Neural crest cell (in vitro differentiated cells): ENCODE measurements around the gene GATA3. TPM values are rescaled to one million over a fixed set of nuclear protein-coding genes. Genes with fewer than 3 reads are reported as not detected.

Experiments used
- DNase-seq: peaks from one replicate; pipeline ENCODE4 v3.0.0; 2021; ENCODE audit warnings: low read depth, mixed read lengths, low spot score
- H3K27ac Mint-ChIP-seq: one replicate; pipeline ENCODE4 v1.8.0; 2021; ENCODE audit warnings: mild to moderate bottlenecking, mixed read lengths; ENCODE audit not compliant: unreplicated experiment
- H3K27me3 Mint-ChIP-seq: 2 replicates; pipeline ENCODE4 v1.8.0; 2021; ENCODE audit warnings: low read depth, mild to moderate bottlenecking, mixed read lengths
- H3K36me3 Mint-ChIP-seq: 2 replicates; pipeline ENCODE4 v1.8.0; 2021; ENCODE audit warnings: low read depth, mild to moderate bottlenecking, mixed read lengths
- H3K4me1 Mint-ChIP-seq: 2 replicates; pipeline ENCODE4 v1.8.0; 2021; ENCODE audit warnings: mixed read lengths
- H3K4me3 Mint-ChIP-seq: one replicate; pipeline ENCODE4 v1.8.0; 2021; ENCODE audit warnings: mild to moderate bottlenecking, mixed read lengths
- H3K9me3 Mint-ChIP-seq: 2 replicates; pipeline ENCODE4 v1.8.0; 2021; ENCODE audit warnings: mixed read lengths
- total RNA-seq: library from RNA; stranded (reverse); gene quantifications from 2 replicates; pipeline ENCODE4 v1.2.1, GENCODE V29; 2021
- TF ChIP-seq, protein P1 (sequence below): fragments of 200-600 bp; sonication (generic); conservative IDR thresholded peaks from 2 replicates; pipeline ENCODE4 v1.5.0; 2021; ENCODE audit warnings: antibody characterized with exemption, mild to moderate bottlenecking

Gene GATA3
- total RNA-seq, 1 donor from 2014 or later = 0.35 TPM

DNA sequence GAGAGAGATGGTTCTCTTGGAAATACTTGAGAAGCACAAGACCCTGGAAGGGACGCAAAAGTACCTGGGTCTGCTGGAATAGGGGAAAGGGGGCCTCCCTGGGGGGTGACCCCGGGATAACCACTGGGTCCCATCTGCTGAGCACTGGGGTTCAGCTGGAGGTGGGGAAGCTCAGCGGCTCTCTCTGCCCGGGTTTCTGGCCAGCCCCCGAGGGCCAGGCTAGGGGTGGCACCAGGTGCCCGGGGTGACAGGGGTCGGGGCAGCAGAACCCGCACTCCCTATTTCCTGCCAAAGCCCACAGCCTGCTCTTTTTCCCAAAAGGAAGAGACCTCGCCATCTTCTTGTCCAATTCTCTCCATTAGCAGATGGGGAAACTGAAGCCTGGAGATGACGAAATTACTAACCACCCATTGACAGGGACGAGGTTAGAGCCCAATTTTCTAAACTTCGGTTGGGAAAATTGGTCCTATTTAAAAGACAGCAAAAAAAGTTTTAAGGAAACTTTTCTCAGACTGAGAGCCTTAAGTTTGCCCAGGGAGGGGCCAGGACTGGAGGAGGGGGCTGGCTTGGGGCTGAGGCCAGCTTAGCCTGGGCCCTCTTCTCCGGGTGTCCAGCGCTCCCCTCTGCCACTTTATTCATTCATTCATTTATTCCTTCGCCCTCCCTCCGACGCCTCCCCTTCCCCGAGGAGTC is 17.8 kb upstream of the GATA3 start:
- H3K36me3 Mint-ChIP-seq = peaks cover 3% of the 10 kb centered on the region
- H3K4me3 Mint-ChIP-seq = peak overlapping the region; percentile 47
- H3K4me1 Mint-ChIP-seq = peaks cover 7% of the 10 kb centered on the region
- no peak overlapping the region for H3K27ac Mint-ChIP-seq
- TF ChIP-seq, protein P1, sequence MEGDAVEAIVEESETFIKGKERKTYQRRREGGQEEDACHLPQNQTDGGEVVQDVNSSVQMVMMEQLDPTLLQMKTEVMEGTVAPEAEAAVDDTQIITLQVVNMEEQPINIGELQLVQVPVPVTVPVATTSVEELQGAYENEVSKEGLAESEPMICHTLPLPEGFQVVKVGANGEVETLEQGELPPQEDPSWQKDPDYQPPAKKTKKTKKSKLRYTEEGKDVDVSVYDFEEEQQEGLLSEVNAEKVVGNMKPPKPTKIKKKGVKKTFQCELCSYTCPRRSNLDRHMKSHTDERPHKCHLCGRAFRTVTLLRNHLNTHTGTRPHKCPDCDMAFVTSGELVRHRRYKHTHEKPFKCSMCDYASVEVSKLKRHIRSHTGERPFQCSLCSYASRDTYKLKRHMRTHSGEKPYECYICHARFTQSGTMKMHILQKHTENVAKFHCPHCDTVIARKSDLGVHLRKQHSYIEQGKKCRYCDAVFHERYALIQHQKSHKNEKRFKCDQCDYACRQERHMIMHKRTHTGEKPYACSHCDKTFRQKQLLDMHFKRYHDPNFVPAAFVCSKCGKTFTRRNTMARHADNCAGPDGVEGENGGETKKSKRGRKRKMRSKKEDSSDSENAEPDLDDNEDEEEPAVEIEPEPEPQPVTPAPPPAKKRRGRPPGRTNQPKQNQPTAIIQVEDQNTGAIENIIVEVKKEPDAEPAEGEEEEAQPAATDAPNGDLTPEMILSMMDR = no peak
- no peaks in the 10 kb centered on the region for H3K9me3 Mint-ChIP-seq
- H3K27me3 Mint-ChIP-seq = peaks cover 99% of the 10 kb centered on the region
- no peak for DNase-seq

DNA sequence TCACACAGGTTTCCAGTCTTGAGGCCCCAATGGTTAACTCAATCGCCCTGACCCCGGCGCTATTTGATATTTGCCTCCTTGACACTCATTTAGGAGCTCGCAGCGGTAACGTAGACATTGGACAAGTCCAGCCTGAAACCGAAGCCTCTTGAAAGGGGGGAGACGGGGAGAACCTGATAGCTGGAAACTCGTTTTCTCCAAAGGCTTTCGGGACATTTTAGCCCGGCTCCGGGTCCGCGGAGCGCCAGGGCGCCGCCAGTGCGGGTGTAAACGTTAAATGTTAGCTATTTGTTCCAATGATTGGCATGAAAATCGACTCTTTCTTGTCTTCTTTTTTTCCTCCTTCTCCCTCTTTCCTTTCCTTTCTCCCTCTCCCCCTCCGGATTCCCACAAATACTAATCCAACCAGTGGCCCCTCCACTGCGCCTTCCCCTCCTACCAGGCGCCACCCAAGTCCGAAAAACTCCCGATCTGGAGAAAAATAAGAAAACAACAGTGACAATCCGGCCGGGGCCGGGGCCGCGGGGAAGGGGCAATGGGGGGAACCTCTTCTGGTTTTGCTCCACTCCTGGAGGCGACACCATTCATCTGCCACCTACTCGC is 17.2 kb upstream of the GATA3 start:
- no peak for DNase-seq
- peak overlapping the region; percentile 47 for H3K4me3 Mint-ChIP-seq

DNA sequence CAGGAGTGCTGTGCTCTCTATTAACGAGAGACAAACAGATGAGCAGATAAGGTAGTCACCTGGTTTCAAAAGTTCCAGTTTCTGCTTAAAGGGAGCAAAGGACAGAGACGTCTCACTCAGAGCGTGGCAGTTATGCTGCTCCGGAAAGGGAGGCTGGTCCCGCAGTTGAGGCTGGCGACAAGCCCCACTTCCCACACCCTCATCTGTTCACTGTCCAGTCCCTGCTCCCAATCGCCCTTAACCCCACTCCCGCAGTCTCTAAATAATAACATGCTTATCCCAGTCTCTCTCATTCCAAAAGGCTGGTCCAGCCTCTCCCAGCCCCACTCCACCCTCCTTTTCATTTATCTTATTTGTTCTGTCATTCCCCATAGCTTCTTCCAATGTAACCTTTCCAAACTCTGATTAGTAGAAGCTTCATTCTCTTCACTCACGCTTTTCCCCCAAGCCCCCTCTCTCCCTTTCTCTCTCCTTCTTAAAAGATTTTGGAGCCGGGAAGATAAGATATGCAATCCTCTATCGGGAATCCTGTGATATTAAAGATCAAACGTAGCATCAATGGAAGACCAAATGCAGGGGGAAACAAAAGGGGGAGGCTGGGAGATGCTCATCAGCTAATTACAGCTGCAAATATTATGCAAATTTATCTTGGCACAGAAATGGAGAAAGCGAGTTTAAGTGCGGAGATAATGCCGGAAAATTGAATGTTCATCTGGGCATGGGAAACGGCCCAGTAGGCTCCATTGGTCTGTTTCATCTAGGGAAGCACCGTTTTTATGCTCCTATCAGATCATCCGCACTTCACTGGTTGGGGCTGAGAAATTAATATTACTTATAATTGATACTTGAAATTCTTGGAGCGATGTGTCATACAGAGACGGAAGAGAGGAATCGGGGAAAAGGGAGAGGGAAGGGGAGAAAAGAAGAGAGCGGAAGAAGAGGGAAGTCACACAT is 16.3 kb upstream of the GATA3 start:
- no peak overlapping the region for H3K4me3 Mint-ChIP-seq

More for the DNA sequence above, 17.2 kb upstream of the GATA3 start:
- Mint-ChIP-seq H3K27me3 (peaks cover 99% of the 10 kb centered on the region), H3K36me3 (peaks cover 3% of the 10 kb centered on the region), H3K9me3 (no peaks in the 10 kb centered on the region), H3K27ac (no peak overlapping the region), H3K4me1 (peaks cover 7% of the 10 kb centered on the region)
- TF ChIP-seq, protein P1 = no peak

DNA sequence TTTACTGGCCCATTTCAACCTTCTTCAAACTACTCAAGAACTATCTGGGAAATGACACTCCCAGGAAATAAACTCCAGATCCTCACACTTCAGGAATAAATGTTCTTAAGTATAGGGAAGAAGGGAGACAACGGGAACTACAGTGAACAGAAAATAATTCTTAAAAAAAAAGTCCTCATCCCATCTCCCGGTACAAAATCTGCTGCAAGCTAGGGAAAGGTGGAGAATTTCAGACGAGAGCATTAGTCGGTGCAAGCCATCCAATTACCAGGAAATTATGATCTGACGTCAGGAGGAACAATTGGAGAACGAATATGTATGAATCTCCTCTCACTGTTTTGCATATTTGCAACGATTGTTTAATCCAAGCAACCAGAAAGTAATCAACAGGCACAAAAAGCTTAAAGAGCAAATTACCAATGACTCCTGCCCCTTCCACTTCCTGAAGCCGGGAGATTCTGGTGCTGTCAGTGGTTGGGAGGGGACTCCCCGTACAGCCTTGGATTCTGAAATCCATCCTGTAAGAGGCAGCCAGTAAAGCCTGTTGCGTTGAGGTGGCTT is 15.1 kb upstream of the GATA3 start:
- no peak overlapping the region for H3K4me3 Mint-ChIP-seq
- no peak overlapping the region for H3K27ac Mint-ChIP-seq
- H3K27me3 Mint-ChIP-seq = peaks cover 99% of the 10 kb centered on the region
- peaks cover 7% of the 10 kb centered on the region for H3K4me1 Mint-ChIP-seq
- H3K9me3 Mint-ChIP-seq = no peaks in the 10 kb centered on the region
- TF ChIP-seq, protein P1 = no peak
- no peak for DNase-seq
- H3K36me3 Mint-ChIP-seq = peaks cover 3% of the 10 kb centered on the region

More for the DNA sequence above, 16.3 kb upstream of the GATA3 start:
- Mint-ChIP-seq H3K36me3 (peaks cover 3% of the 10 kb centered on the region), H3K9me3 (no peaks in the 10 kb centered on the region), H3K4me1 (peaks cover 7% of the 10 kb centered on the region), H3K27me3 (peaks cover 99% of the 10 kb centered on the region), H3K27ac (no peak overlapping the region)
- TF ChIP-seq, protein P1 = no peak
- DNase-seq = no peak

DNA sequence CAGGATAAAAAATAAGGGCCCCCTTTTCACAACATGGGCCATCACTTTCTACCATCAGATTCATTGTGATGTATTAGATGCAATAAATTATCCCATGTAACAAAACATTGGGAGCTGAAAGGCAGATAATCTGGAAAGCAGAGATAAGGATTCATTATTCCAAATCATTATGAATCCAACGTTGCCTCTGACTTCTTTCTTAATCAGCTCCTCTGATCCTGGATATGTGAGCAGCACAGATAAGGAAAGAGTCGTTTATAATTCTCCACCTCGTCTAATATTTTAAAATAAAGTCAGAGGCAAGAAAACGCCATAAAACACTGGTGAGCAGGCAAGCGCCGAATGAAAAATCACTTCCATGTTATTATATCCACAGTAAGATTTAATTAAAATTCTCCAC is 13.8 kb upstream of the GATA3 start:
- TF ChIP-seq, protein P1 = no peak
- DNase-seq = no peak
- H3K36me3 Mint-ChIP-seq = peaks cover 3% of the 10 kb centered on the region
- H3K4me3 Mint-ChIP-seq = no peak overlapping the region
- H3K27ac Mint-ChIP-seq = no peak overlapping the region
- H3K4me1 Mint-ChIP-seq = peaks cover 6% of the 10 kb centered on the region
- no peaks in the 10 kb centered on the region for H3K9me3 Mint-ChIP-seq
- H3K27me3 Mint-ChIP-seq = peaks cover 100% of the 10 kb centered on the region
